ENCODE measurements around the gene SRSF4.

- TF ChIP-seq GATA3 (IDR thresholded peaks at IDR 0.05; ENCODE audit: low read depth, low read length) (no peak), GATA2 (IDR thresholded peaks at IDR 0.05; ENCODE audit: low read depth, low read length) (no peak)
Observed at GRCh38 chr1:29162476-29163138, 19.1 kb downstream of the SRSF4 start.
